ENCODE measurements around the gene RFT1. TPM values are rescaled to one million over a fixed set of nuclear protein-coding genes. Genes with fewer than 3 reads are reported as not detected.

RFT1 gene
- total RNA-seq, 2 experiments from 2014 or later, result 8.5 to 10.2 TPM

DNA sequence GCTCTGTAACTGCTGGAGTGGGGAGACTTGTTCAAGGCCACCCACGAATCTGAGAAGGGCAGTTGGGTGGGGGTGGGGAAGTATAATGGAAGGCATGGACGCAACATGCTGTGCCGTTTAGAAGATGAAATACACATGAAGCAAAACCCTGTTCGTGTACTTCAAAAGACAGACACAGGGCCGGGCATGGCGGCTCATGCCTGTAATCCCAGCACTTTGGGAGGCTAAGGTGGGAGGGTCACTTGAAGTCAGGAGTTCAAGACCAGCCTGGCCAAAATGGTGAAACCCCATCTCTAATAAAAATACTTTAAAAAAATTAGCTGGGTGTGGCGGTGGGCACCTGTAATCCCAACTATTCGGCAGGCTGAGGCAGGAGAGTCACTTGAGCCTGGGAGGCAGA lies 47.5 kb downstream of the RFT1 start:
- Mint-ChIP-seq H3K36me3 (ENCODE audit: low read depth) (peaks cover under 1% of the 10 kb centered on the region), H3K27me3 (no peaks in the 10 kb centered on the region), H3K4me1 (ENCODE audit: low read depth) (no peaks in the 10 kb centered on the region), H3K9me3 (no peaks in the 10 kb centered on the region), H3K4me3 (no peak overlapping the region), H3K27ac (no peak overlapping the region)
- TF ChIP-seq, protein P1, sequence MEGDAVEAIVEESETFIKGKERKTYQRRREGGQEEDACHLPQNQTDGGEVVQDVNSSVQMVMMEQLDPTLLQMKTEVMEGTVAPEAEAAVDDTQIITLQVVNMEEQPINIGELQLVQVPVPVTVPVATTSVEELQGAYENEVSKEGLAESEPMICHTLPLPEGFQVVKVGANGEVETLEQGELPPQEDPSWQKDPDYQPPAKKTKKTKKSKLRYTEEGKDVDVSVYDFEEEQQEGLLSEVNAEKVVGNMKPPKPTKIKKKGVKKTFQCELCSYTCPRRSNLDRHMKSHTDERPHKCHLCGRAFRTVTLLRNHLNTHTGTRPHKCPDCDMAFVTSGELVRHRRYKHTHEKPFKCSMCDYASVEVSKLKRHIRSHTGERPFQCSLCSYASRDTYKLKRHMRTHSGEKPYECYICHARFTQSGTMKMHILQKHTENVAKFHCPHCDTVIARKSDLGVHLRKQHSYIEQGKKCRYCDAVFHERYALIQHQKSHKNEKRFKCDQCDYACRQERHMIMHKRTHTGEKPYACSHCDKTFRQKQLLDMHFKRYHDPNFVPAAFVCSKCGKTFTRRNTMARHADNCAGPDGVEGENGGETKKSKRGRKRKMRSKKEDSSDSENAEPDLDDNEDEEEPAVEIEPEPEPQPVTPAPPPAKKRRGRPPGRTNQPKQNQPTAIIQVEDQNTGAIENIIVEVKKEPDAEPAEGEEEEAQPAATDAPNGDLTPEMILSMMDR (IDR thresholded peaks at IDR 0.05), result no peak
- ChIA-PET CTCF (interaction anchor here (0.7 kb wide), 1 partner anchor 135 kb away, joined by 4 read pairs; no protein-coding TSS in a partner anchor), POLR2A (no interaction called here)
- intact Hi-C loops (cut with DNase I, micrococcal nuclease), result no loop called here
- Histone ChIP-seq H3K4me1 (ENCODE audit: insufficient read depth, low read length) (no peaks in the 10 kb centered on the region), H3K9me3 (ENCODE audit: control insufficient read depth in 1 of 2, insufficient read depth in 1 of 2, low read length in 2 of 2) (no peaks in the 10 kb centered on the region), H3K27ac (ENCODE audit: low read depth in 1 of 2, low read length in 2 of 2) (no peak overlapping the region), H3K27me3 (ENCODE audit: control insufficient read depth in 1 of 2, insufficient read depth in 2 of 2, low read length in 2 of 2) (no peaks in the 10 kb centered on the region), H3K4me3 (ENCODE audit: low read length) (no peak overlapping the region), H3K36me3 (ENCODE audit: insufficient read depth, low read length) (peaks cover 10% of the 10 kb centered on the region)
- no peak for DNase-seq
- ATAC-seq (ENCODE audit: poor library complexity), result no peak

DNA sequence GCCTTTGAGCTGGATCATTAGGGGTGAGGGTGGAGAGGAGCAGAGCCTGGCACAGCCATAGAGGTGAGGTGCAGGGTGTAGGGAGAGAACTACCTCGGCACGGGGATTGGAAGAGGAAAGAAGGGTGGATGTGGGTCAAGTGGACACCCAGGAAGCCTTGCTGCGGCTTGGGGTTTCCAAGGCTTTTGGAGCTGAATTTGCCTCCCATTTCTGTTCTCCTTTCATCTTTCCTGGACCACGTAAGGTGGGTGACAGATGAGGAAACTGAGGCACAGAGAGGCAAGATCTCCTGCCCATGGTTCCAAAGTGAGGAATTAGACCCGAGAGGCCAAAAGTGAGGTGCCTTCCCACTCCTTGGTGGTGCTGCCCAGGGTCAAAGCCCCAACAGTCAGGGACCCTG lies 48.9 kb downstream of the RFT1 start:
- no peak overlapping the region for H3K27ac ChIP-seq (ENCODE audit: low read depth in 1 of 2, low read length in 2 of 2)
- H3K9me3 ChIP-seq (ENCODE audit: control insufficient read depth in 1 of 2, insufficient read depth in 1 of 2, low read length in 2 of 2), result no peaks in the 10 kb centered on the region
- H3K36me3 ChIP-seq (ENCODE audit: insufficient read depth, low read length), result peaks cover 8% of the 10 kb centered on the region
- Mint-ChIP-seq H3K36me3 (ENCODE audit: low read depth) (no peaks in the 10 kb centered on the region), H3K27me3 (no peaks in the 10 kb centered on the region), H3K4me1 (ENCODE audit: low read depth) (no peaks in the 10 kb centered on the region), H3K9me3 (no peaks in the 10 kb centered on the region), H3K4me3 (no peak overlapping the region), H3K27ac (no peak overlapping the region)
- TF ChIP-seq, protein P1 (IDR thresholded peaks at IDR 0.05), result no peak
- ChIA-PET CTCF (no interaction called here), POLR2A (no interaction called here)
- ATAC-seq (ENCODE audit: poor library complexity) (no peak), DNase-seq (no peak)
- H3K4me1 ChIP-seq (ENCODE audit: insufficient read depth, low read length), result no peaks in the 10 kb centered on the region
- no peak overlapping the region for H3K4me3 ChIP-seq (ENCODE audit: low read length)
- intact Hi-C loops (cut with DNase I, micrococcal nuclease), result no loop called here
- no peaks in the 10 kb centered on the region for H3K27me3 ChIP-seq (ENCODE audit: control insufficient read depth in 1 of 2, insufficient read depth in 2 of 2, low read length in 2 of 2)

DNA sequence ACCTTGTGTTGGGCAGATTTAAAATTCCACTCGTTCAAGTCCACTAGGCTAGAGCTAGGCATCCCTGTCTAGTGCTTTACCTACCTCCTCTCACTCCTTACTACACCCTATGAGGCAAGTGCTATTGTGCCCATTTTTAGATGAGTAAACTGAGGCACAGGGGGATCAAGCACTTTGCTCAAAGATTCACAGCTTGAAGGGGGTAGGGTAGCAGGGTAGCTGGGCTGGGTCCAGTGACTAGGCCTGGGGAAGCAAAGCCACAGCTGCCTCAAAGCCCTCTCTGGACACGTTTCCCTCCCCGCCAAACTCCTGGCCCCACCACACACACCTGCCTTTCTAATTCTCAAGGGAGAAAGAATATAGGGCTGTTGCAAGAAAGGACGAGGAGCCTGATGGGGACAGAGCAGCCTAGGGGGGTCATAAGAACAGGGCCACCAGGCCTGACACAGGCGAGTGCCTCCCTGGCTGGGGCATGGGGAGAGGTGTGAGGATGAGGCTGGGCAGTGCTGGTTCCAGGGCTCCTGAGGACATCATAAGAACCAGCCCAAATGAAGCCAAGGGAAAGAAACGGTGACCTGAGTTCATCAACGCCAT lies 49.5 kb downstream of the RFT1 start:
- peaks cover 6% of the 10 kb centered on the region for H3K36me3 ChIP-seq (ENCODE audit: insufficient read depth, low read length)
- no peaks in the 10 kb centered on the region for H3K27me3 Mint-ChIP-seq
- POLR2A ChIA-PET, result no interaction called here
- no peaks in the 10 kb centered on the region for H3K9me3 ChIP-seq (ENCODE audit: control insufficient read depth in 1 of 2, insufficient read depth in 1 of 2, low read length in 2 of 2)
- H3K36me3 Mint-ChIP-seq (ENCODE audit: low read depth), result no peaks in the 10 kb centered on the region
- no peak overlapping the region for H3K4me3 Mint-ChIP-seq
- no peak overlapping the region for H3K4me3 ChIP-seq (ENCODE audit: low read length)
- DNase-seq (no peak), ATAC-seq (ENCODE audit: poor library complexity) (no peak)
- no peaks in the 10 kb centered on the region for H3K4me1 ChIP-seq (ENCODE audit: insufficient read depth, low read length)
- H3K4me1 Mint-ChIP-seq (ENCODE audit: low read depth), result no peaks in the 10 kb centered on the region
- CTCF ChIA-PET, result no interaction called here
- no peaks in the 10 kb centered on the region for H3K9me3 Mint-ChIP-seq
- no peaks in the 10 kb centered on the region for H3K27me3 ChIP-seq (ENCODE audit: control insufficient read depth in 1 of 2, insufficient read depth in 2 of 2, low read length in 2 of 2)
- intact Hi-C loops (cut with DNase I, micrococcal nuclease), result no loop called here
- H3K27ac ChIP-seq (ENCODE audit: low read depth in 1 of 2, low read length in 2 of 2), result no peak overlapping the region
- TF ChIP-seq, protein P1 (IDR thresholded peaks at IDR 0.05), result no peak
- H3K27ac Mint-ChIP-seq, result no peak overlapping the region
